HG03432 (cell line): ENCODE measurements around the gene AEBP1.
"Not testable (repeated sequence)": the region's sequence is repeated elsewhere in the genome, so short reads cannot be mapped to it uniquely, and the experiment has no call there.

Source experiments
- ATAC-seq: cut with Tn5 transposase; IDR thresholded peaks from one replicate; pipeline ENCODE4 v1.9.1; 2021; ENCODE audit warnings: mild to moderate bottlenecking, moderate library complexity; ENCODE audit not compliant: unreplicated experiment

The AEBP1 gene

DNA sequence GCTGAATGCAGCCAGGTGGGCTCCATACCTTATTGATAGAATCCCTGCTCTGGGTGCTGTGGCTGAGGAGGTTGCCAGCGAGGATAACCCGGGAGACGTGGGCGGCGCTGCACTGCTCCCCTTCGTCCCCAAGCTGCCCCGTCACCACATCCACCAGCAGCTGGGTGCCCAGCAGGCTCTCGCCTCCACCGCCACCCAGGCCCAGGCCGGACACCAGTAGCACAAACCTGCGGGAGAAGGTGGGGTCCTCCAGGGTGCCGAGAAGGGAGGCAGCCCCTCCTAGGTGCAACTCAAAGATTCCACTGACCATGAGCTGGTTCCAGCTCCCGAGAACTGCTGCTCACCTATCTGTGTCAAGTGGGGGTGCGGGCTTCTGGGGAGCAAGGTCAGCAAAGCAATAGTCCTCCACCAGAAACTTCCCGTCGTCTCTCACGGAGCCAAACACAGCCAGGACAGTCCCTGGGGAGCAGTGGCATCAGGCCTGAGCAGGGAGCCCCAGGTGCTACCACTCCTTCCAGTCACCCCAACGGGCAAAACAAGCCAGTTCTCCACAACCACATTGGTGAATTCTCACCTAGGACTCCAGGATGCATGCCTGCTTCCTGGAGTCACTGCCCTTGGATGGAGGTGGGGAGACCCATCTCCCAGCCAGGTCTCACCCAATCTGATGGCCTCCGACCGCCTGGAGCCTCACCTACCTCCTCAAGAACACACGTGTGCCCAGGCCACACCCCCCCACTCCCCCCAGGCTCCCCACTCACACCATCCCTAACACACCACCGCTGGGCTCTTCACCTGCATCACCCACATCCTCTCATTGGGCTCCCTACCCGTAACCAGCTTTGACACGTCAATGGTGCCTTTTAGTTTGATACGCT is 12.9 kb downstream of the AEBP1 start:
- no peak for ATAC-seq

DNA sequence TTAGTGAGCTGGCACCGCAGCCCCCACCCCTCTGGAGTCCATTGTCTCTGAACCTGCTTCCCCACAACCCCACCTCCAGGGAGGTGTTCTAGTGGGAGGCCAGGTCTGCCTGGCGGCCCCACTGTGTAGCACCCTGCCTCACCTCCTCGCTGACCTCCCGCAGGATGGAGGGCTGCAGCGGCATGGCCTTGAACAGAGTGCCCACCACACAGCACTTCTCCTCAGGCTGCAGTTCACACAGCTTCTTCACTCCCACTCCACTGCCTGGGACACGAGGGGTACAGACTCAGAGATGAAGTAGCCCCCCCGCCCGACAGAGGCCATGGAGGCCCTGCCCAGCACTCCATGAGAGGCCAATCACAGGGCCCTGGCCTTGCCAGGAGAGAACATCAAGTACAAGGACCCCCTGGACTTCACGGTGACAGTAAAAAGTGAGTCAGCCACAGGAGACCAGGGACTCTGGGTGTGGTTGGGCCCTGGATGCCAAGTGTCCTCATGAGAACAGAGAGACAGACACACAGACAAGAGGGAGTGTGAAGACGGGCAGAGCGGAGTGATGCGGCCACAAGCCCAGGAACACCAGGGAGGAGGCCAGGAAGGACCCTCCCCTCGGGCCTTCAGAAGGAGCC is 13.8 kb downstream of the AEBP1 start:
- no peak for ATAC-seq

GRCh38 chr7:44119829-44120380 is 15.8 kb downstream of the AEBP1 start:
- no peak for ATAC-seq

GRCh38 chr7:44120395-44120794 is 16.2 kb downstream of the AEBP1 start:
- ATAC-seq: no peak

GRCh38 chr7:44121761-44122420 is 17.7 kb downstream of the AEBP1 start:
- no peak for ATAC-seq

DNA sequence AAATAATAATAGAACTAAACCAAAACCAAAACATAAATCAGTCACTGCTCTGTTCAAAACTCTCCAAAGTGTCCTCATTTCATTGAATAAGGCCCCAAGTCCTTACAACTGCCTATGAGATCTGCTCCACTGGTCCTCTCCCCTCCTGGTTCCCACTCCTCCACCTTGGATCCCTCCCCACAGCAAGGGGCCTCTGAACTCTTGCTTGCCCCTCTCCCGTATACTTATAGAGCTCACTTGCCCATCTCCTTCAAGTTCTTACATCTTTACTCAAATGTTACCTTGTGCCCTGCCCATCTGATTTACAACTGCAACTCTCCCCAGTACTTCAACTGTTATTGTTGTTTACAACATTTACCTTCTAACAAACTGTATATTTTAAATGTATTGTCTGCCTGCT is 18.4 kb downstream of the AEBP1 start:
- ATAC-seq: no peak

GRCh38 chr7:44123190-44124003 is 19.3 kb downstream of the AEBP1 start, which contains the start of gene POLD2:
Gene POLD2 (minus strand): TSS chr7:44123548. CDS start chr7:44122053, 1,495 bp downstream.
- peak; percentile 99 for ATAC-seq

DNA sequence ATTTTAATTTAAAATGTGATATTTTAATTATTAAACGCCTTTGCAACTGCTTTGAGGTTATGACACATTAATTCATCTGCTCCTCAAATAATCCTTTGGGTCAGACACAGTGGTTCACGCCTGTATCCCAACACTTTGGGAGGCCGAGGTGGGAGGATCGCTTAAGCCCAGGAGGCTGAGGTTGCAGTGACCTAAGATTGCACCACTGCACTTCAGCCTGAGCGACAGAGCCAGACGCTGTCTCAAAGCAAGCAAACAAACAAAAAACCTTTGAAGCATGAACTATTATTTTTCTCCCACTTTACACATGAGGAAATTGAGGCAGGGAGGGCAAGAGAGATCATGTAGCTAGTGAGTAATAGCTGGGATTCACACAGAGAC is 20.7 kb downstream of the AEBP1 start:
- no peak for ATAC-seq

- ATAC-seq: not testable (repeated sequence)
Measured at GRCh38 chr7:44126574-44126973, 22.4 kb downstream of the AEBP1 start.

- ATAC-seq: no peak
Measured at GRCh38 chr7:44127161-44127560, 23.0 kb downstream of the AEBP1 start.

GRCh38 chr7:44128721-44129582 is 24.8 kb downstream of the AEBP1 start:
- ATAC-seq: no peak

DNA sequence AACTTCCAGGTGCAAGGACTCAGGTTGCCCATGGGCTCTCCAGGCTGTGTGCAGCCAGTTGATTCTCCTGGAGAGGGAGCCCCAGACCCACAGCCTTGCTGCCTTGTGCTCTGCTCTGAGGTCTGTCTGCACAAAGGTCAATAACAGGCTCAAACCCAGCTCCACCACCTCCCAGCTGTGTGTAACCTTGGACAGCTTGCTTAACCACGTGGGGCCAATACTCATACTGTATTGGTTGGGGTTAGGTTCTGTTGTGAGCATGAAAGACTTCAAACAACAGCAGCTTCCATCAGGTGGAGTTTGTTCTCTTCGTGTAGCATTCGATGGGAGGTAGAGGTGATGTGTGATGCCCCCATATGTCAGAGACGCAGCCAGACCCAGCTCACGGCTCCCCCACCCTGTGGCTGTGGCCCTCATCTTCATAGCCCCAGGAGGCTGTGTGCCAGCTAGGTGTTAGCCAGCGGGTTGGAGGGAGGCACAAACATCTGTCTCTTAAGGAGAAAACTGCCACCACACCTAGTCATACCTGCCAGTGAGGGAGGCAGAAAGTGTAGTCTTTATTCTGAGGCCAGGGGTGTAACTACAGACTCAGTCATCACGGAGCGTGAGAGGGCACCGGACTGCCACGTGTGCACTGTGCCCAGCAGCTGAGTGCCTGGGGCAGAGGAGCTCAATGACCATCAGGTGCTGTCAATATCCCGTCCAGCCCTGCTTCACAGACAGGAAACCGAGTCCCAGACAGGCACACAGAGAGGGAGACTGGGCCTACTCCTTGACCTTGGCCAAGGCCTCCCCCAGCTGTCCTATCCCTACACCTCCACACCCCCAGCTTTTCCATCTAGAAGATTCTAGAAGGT is 27.3 kb downstream of the AEBP1 start:
- no peak for ATAC-seq

GRCh38 chr7:44132039-44132438 is 27.9 kb downstream of the AEBP1 start:
- ATAC-seq: no peak

- ATAC-seq: no peak
Measured at GRCh38 chr7:44133295-44133694, 29.1 kb downstream of the AEBP1 start.

DNA sequence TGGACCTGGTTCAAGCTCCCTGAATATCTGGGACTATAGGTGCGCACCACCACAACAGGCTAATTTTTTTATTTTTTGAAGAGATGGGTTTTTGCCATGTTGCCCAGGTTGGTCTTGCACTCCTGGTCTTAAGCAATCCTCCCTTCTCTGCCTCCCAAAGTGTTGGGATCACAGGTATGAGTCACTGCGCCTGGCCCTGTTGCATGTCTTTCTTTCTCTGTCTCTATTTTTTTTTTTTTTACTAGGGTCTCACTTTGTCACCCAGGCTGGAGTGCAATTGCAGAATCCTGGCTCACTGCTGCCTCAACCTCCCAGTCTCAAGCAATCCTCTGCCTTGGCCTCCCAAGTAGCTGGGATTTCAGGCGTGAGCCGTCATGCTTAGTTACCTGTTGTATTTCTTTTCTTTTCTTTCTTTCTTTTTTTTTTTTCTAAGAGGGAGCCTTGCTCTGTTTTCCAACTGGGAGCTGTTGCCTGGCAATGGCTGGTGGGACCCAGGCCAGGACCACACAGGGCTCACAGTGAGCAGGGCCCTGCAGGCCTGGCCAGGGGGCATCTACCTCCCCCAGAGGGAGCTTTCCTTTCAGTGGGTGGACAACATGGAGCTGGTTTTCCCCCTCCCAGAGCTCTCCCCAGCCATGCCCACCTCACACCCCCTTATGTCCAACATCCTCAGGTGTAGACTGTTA is 30.9 kb downstream of the AEBP1 start:
- ATAC-seq: no peak

DNA sequence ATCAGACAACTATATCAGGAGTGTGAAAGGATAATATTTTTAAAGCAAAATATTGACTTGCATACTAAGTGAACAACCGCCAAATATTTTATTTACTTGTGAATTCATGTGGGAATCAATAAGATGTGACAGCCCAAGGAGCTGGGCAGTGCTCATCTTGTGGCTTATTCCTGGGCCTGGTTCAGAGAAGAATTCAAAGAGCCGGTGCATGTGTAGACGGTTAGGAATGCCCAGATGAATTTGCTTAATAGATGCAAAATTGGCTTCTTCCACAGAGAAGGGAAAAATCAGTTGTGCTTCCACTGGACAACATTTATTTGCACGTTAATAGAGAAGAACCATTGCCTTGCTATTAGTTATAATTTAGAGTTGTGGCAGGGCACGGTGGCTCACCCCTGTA is 32.6 kb downstream of the AEBP1 start:
- ATAC-seq: no peak

GRCh38 chr7:44138698-44139097 is 34.6 kb downstream of the AEBP1 start:
- no peak for ATAC-seq

GRCh38 chr7:44139311-44140010 is 35.3 kb downstream of the AEBP1 start:
- no peak for ATAC-seq
